Lung microvascular endothelial cell (primary cell): ENCODE measurements around the gene ABCA5. TPM values are rescaled to one million over a fixed set of nuclear protein-coding genes. Genes with fewer than 3 reads are reported as not detected.

Experiments used
- DNase-seq, 2 donors: peaks; one replicate each; pipeline versions ENCODE4 v3.0.0 to v3.0.0-alpha.2; 2010; ENCODE audit warnings: low read depth in 2 of 2
- total RNA-seq: library from RNA; depleted of rRNA; stranded (reverse); fragments of >200 nt; gene quantifications from 2 replicates; pipeline ENCODE4 v1.2.1, GENCODE V29; 2014

ABCA5 gene
- total RNA-seq, 1 donor from 2014 or later, result 17.1 TPM

DNA sequence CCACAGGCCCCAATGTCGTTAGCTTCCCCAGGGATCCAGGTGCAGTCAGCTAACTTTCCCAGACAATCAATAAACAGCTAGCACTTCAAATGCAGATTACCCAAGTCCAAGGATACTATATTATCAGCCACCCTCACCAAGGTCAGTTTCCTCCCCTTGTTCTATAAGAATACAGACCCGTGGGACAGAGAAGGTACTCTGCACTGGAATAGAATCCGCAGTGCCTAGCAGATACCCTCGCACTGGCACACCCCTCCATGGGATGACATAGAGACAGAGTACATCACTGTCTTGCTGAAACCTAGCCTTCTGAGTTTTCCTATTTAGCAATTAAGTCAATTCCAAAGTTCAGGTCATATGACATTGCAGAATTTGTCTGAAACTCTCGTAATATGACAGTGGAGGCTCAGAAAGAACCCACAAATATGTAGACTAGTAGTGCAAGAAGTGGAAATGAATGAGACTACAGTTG lies 58.4 kb downstream of the ABCA5 start:
- DNase-seq, result no peak

DNA sequence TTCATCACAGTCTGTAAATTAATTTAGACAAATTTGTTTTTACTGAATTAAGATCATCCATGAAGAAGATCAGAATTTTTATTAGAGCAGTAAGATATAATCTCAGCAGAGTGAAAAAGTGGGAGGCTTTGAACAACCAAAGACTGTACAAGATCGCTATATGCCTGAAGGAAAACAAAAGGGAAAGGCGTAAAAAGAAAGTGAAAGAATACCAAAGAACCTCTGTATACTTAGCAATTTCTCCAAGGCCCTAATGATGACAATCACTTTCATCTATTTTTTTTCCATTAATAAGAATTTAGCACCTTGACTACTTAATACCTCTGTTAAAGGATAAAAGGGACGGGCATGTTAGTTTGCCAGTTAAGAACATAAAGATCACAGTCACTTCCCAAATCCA lies 59.7 kb downstream of the ABCA5 start:
- DNase-seq, result no peak

DNA sequence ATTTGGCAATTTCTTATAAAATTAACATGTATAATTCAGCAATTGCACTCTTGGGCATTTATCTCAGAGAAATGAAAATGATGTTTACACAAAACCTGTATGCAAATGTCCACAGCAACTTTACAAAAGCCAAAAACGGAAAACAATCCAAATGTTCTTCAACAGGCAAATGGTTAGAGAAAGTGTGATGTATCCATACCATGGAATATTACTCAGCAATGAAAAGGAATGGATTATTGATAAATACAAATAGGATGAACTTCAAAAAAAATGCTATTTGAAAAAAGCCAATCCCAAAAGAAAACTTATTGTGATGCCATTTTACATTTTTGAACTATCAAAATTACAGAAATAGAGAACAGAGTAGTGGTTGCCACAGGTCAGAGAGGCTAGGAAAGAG lies 61.1 kb downstream of the ABCA5 start:
- DNase-seq, result no peak

DNA sequence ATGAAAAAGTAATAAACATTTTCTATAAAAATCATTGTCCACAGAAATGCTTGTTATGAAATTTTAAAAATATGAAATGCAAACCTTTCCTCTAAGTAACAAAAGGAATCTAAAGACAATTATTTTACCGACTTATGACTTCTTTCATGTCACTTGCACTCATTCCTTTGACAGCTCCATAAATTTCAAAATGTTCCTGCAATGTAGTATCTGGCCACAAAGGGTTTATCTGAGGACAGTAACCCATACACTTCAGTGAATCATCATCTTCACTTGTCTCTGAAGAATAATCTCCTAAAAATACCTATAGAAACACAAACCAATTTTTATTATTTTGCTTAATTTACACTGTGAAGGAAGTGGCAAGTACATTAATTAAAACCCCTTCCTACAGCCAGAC lies 72.7 kb downstream of the ABCA5 start:
- DNase-seq, result no peak

DNA sequence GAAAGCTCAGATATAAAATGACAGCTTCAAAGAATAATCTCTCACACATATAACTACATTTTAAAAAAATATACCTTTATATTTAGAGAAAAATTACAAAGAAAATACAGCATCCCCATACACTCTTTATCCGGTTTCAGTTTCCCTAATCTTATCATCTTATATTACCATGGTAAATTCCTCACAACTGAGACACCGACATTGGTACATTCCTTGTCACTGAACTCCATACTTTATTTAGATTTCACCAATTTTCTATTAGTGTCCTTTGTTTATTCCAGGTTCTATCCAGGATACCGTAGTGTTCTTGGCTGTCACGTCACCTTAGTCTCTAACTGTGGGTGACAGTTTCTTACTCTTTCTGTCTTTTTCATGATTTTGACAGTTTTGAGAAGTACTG lies 76.3 kb downstream of the ABCA5 start:
- DNase-seq, result peak in 1 of 2 donors; percentile 33

DNA sequence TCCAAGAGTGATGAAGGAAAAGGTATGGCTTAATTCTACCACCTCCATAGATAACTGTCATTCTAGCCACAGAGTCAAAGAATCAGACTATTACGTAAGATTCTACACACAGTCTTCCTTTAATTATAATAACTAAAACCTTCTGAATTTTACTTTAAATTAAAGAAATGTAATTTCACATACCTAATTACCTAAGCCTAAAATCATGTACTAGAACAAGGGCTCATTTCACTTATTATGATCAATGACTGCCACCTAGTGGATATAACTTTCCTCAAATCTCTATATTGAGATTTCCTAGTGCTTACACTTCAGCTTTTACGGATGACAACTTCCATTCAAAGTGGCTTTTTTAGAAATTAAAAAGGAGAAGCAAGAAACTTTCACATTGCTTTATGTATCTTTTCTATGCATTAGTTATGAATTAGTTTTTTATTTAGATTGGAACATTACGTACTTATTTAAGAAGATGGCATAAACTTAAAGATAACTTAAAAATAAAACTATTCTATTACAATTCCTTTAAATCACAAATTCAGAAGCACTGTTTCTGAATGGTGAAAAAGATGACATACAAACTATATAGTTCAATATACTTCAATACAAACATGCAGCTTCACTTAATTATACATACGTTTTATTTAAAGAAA lies 80.1 kb downstream of the ABCA5 start:
- peak; percentile 66 to 68 for DNase-seq

DNA sequence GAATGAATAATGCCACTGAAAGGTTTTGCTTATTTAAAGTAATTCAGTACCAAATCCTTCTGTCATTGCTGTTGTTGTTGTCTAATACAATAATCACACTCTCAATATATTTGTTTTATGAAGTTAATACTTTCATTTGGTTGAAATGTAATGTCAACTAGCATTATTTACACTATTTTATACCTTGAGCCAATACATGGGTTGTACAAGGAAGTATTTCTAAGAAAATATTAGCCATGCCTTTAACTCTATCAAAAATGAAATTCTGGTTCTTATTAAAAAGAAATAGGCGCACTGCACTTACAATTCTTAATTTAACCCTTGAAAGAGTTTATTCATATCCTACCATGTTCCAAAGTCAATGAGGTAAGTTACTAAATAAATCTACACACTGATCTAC lies 80.7 kb downstream of the ABCA5 start:
- DNase-seq, result no peak

DNA sequence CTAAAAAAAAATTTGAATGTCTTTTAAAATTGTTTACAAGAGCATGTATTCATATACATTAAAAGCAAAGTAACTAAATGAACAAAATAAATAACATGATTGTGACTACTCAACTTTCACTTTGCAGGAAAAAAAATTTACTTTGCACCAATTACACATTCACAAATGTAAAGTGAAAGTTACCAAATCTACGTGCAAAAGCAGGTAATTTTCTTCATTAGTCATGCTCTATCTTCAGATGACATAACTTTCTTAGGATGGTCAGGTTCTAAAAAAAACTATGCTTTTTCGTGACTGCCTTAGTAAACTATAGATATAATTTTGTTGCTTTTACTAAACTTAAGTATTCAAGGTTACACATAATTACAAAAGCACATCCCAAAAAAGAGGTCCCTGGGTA lies 81.3 kb downstream of the ABCA5 start:
- DNase-seq, result no peak

DNA sequence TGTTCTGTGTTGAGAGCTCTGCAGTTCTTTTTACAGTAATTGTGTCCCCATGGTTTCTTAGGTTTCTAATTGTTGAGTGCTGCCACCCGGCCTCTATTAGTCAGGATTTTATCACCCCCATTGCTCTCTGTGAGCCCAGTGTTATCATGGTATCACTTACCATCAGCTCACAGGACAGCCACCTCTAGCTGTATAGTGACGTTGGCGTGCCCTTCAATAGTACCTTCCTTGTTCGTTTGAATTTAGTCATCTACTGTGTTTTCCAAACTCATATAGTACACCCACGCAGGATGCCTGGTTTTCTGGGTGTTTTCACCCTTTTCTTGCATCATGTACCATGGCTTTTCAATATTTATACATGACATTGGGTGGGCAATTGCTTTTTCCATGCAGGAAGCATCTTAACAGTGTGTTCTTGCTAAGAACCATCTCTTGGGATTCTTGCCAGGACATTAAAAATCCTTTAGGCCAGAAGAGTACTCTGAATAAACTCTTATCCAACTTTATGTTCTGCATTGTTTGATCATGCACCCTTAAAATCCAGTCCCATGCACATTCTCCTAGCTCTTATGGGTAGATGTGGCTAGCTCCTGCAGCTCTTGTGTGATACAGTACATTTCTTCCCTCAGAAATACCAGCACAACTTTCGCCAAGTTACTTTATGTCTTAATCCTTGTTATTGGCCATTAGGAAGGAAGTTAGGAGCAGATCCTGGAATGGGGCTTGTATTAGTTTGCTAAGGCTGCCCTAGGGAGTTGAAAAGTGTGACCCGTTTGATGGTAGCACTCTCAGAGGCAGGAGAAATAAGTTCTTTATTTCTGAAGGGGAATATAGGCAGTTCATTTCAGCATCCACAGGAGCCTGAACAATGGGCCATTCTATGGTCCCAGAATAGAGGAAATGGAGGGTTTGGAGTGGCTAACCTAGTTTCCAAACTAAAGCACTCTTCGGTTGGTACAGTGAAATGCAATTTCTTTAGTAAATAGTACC lies 87.0 kb downstream of the ABCA5 start:
- DNase-seq, result no peak

DNA sequence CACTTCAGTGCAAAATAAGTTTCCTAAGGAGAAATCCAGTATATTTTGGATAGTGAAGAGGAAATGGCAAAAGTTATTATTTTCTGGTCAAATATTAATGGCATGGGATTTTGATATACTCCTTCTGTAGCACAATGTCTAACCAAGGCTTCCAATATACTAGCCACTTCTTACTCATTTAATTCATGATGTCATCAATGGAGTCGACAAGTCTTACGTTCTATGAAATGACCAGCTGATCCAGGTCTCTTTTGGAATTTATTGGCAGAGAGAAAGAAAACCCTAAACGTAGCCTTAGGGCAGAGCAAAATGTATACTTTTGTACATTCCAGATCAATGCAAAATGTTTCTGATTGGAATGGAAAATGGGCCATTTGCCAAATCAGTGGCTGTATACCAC lies 90.0 kb downstream of the ABCA5 start:
- DNase-seq, result no peak

DNA sequence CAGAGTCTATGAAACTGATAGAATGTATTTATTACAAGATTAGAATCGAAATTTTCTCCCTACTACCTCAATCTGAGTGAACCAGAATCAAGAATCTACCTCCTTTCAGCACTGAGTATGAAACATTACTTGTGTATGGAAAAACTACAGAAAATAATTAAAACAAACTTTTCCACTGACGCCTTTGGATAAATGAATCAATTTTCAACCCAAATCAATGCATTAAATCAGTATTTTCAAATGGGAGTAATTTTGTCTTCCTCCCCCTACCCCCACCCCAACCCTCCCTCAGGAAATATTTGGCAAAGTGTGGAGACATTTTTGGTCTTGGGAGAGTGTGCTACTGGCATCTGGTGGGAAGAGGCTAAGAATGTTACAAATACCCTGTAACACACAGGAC lies 90.5 kb downstream of the ABCA5 start:
- DNase-seq, result no peak

DNA sequence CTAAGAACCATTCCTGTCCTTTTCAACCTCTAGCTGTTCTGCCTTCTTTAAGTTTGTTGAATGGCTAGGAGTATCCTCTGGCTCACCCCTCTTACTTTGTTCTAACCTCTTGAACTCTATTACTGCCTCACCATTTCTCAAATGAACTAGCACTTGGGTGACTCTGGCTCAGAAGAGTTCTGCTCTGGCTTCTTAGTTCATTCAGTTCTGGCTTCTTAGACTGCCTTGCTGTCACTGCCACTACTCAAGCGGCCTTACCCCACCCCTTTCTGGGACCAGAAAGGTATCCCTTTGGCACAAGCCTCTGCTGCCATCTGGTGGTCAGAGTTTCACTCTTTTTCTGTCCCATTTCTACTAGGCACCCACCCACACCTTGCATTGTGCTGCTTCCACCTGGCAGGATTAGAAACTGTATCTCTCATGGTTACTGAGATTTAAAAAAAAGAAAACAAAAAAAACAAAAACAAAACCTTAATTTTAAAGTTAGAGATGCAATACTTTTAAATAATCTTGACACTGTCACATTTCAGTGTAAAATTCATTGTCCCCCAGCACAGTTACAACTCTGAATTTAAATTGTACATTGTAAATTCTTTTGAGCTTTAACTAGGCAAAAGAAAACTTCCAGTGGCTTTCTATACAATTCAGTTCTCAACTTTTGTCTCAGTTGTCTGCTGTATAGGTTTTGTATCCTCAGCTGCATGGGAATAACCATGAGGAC lies 91.4 kb downstream of the ABCA5 start:
- peak; percentile 83 to 87 for DNase-seq

DNA sequence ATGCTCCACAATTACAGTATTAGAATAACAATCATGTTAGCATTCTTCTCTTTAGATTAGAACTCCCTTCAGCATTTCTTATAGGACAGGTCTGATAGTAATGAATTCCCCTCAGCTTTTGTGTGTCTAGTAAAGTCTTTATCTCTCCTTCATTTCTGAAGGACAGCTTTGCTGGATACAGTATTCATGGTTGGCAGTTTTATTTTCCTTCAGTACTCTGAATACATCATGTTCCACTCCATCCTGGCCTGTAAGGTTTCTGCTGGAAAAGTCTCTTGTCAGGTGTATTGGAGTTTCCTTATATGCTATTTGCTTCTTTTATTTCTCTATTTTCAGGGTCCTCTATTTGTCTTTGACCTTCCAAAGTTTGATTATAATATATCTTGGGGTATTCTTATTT lies 94.3 kb downstream of the ABCA5 start:
- DNase-seq, result no peak

DNA sequence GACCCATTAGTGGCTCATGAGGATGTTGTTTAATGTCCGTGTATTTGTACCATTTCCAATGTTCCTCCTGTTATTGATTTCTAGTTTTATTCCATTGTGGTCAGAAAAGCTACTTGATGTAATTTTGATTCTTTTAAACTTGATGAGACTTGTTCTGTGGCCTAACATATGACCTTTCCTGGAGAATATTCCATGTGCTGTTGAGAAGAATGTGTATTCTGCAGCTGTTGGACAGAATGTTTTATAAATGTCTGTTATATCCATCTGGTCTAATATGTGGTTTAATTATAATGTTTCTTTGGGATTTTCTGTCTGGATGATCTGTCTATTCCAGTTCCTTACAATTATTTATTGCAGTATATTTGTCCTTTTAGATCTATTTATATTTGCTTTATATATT lies 95.4 kb downstream of the ABCA5 start:
- DNase-seq, result no peak

DNA sequence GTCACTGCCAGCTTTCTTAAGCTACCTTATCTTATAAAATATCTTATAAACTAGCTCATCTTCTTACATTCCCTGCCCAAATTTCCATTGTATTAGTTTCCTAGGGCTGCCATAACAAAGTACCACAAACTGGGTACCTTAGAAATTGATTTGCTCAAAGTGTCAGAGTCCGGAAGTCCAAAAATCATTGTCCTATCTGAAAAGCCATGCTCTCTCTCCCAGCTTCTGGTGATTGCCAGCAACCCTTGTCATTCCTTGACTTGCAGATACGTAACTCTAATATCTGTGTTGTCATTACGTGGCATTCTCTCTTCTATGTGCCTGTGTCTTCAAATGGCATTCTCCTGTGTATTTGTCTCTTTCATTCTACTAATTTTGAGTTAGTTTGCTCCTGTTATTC lies 96.0 kb downstream of the ABCA5 start:
- DNase-seq, result no peak

DNA sequence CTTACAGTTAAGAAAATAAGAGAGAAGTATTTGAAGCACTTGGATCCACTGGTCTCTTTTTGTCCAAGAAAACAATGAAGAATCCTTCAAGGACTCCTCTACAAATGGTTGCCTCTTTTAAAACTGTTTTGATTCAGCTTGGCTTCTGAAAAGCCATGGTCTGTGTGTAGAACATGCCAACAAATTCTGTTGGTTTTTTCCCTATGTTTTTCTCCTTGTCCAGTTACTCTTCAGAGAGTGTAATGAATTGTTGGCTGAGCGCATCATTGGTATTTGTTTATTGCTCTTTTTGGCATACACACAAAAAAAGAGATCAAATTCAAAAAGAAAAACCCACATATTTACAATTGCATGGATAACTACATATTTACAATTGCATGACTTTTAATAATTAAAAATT lies 98.4 kb downstream of the ABCA5 start, which contains the start of gene ABCA10:
Gene ABCA10 (minus strand): TSS at position 249 of the 400 bp plus-strand sequence. CDS start 3,466 bp downstream, outside the sequence.
- no peak for DNase-seq

DNA sequence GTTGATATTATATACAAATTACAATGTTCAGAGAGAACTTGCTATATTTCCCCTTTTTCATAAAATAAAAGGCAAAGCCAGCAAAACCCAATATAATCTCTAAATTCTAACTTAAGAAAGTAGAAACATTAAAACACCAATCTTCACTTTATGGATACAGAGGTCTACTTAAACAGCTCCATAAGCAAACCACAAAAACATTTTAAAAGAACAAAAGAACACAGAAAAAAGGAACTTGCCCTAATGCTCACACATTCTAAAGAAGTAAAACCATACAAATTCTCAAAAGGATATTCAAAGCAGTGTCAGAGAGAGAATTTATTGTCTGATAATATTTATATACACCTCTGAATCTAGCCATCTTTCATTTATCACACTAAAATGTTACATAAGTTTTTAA lies 98.9 kb downstream of the ABCA5 start:
- DNase-seq, result no peak

DNA sequence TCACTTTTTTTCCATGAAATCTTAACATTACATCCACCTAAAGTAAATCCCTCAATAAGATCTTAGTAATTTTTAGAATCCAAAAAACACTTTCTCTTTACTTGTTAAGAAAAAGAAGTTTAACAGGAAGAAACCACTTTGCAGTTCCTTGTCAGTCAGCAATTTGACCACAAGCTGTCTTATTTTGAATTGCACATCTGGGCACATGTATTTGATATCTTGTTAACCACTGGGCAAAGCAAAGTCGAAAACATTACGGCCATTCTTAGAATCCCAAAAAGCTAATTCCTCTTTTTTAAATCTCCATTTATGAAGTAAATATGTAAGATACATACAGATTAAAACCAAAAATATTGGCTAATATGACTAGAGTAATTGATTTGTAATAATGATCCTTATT lies 99.4 kb downstream of the ABCA5 start:
- no peak for DNase-seq

DNA sequence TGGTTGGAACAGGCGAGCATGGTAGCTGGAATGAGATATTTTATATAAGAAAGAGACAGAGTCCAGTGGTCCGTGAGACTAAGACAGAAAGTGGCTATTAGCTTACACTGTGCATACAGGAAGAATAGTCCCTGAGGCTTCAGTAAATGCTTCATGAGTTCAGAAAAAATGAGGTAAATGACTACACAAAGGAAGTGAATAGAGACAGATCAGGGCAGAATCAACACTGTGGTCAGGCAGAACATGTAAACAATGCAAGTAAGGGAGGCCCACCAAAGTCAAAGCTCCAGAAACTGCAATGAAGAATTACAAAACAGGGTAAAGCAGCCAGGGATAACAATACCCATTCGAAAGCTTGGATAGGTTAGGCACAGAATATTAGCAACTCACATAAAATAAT lies 103.1 kb downstream of the ABCA5 start:
- peak in 1 of 2 donors; percentile 80 for DNase-seq

DNA sequence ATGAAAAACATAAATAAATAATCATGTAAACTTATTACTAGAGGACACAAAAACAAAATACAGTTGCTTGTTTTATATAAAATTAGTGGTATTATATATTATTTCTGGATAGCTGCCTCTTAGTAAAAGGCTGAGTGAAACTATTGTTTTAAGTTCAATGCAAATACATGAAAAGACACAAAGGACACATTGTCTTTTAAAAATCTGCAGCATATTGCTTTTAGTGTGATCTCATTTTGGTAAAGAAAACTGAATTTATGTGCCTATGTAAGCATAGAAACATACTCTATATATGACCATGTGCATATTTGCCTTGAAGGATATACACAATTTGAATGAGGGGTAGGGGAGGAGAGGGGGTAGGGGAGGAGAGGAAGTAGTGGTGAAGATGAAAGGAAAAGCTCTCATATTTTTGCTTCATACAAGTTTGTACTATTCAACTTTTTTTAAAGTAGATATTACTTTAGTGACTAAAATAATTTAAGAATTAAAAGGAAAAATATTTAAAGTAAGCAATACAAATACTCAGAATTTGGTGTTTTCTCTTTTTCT lies 104.2 kb downstream of the ABCA5 start:
- DNase-seq, result no peak

DNA sequence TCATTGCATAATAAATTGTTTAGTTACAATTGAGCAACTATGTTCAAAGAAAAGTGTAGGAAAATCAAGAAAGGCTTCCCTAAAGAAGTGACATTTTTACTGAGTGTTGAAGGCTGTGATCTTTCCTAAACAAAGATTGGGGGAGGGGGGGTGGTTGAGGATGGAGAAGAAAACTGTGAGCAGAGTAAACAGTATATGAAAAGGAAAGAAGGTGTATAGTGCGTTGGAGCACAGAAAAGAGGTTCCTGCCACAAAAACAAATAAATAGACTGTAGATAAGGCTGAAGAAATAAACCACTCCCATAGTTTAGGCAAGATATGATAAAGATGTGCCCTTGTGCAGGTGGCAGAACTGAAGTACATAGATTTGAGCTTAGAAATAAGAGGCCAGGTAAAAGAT lies 106.8 kb downstream of the ABCA5 start:
- DNase-seq, result no peak

DNA sequence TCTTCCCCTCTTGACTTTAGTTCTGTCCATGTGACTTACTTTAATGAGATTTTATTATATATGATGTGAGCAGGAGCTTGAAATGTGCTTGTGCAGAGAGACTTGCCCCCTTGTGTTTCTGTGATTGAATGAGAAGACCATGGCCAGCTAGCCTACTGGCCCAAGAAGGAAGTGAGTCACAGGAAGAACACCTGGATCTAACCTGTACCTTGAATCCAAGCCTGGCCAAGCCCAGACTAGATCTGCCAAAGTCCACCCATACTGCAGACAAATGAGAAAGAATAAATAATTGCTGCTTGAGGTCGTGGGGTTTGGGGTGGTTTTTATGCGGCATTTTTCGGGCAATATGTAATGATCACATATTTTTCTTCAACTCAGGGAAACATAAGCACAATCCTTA lies 107.9 kb downstream of the ABCA5 start:
- no peak for DNase-seq
